GM12865 (cell line): ENCODE measurements around the gene UVRAG.

ENCODE experiments used
- DNase-seq: peaks from one replicate; pipeline ENCODE4 v3.0.0; 2010; ENCODE audit warnings: low read depth
- H3K4me3 ChIP-seq: 2 replicates; pipeline ENCODE4 v1.5.1; 2011; ENCODE audit warnings: mild to moderate bottlenecking, low read depth, low read length, control low read depth
- TF ChIP-seq, protein P1 (sequence below): IDR thresholded peaks from 2 replicates; pipeline ENCODE4 v1.5.1; 2011; ENCODE audit warnings: low read length, control low read depth, low read depth, inconsistent platforms; ENCODE audit not compliant: insufficient read depth; ENCODE audit errors: missing control alignments

The UVRAG gene

GRCh38 chr11:76162336-76163288, 347.6 kb downstream of the UVRAG start:
- DNase-seq: no peak
- H3K4me3 ChIP-seq: no peak overlapping the region

DNA sequence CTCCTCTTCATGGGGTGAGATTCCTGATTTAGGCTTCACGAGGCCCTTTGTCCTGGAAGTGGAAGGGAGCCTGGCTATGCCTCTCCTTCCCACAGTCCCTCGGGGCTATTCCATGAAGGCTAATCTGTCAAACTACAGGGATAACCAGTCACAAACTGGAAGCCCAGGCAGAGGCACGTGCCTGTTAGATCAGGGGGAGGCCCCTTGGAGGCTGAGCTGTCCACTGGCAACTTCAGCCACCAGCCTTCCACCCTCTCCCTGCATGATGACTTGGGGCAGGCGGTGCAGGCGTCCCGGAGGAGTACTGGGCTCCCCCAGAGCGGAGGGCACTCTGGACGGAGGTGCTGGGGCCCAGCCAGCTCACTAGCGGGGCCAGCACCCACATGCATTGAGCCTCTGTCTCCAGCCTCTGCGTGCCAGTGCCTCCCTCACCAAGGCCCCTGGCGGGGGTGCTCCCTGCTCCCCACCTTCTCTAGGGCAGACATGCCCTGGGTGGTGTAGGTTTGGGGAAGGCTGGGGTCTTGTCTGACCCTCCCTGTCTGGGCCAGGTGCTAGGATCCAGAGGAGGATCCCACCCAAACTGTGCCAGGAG, 348.4 kb downstream of the UVRAG start:
- TF ChIP-seq, protein P1, sequence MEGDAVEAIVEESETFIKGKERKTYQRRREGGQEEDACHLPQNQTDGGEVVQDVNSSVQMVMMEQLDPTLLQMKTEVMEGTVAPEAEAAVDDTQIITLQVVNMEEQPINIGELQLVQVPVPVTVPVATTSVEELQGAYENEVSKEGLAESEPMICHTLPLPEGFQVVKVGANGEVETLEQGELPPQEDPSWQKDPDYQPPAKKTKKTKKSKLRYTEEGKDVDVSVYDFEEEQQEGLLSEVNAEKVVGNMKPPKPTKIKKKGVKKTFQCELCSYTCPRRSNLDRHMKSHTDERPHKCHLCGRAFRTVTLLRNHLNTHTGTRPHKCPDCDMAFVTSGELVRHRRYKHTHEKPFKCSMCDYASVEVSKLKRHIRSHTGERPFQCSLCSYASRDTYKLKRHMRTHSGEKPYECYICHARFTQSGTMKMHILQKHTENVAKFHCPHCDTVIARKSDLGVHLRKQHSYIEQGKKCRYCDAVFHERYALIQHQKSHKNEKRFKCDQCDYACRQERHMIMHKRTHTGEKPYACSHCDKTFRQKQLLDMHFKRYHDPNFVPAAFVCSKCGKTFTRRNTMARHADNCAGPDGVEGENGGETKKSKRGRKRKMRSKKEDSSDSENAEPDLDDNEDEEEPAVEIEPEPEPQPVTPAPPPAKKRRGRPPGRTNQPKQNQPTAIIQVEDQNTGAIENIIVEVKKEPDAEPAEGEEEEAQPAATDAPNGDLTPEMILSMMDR: no peak
- DNase-seq: no peak
- no peak overlapping the region for H3K4me3 ChIP-seq

More at GRCh38 chr11:76162336-76163288, 347.6 kb downstream of the UVRAG start:
- TF ChIP-seq, protein P1: no peak

DNA sequence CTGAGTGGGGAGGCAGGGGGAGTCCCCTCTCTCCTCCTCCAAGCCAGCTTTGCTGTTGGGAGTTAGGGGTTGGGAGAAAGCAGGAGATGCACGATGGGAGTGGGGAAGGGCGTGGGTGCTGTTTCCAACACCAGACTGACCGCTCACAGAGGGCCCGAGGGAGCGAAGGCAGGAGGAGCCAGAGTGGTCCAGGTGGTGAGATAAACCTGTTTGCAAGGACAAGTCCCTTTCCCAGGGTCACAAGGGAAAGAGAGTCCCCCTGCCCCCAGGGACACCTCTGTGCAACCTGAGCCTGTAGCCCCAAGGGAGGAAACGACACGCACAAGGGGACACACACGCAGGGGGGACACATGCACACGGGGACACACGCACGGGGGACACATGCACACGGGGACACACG, 349.1 kb downstream of the UVRAG start:
- TF ChIP-seq, protein P1: no peak
- no peak for DNase-seq

GRCh38 chr11:76164861-76165751, 350.1 kb downstream of the UVRAG start:
- H3K4me3 ChIP-seq: no peak overlapping the region
- no peak for DNase-seq
- TF ChIP-seq, protein P1: no peak

More for the DNA sequence above, 349.1 kb downstream of the UVRAG start:
- no peak overlapping the region for H3K4me3 ChIP-seq

DNA sequence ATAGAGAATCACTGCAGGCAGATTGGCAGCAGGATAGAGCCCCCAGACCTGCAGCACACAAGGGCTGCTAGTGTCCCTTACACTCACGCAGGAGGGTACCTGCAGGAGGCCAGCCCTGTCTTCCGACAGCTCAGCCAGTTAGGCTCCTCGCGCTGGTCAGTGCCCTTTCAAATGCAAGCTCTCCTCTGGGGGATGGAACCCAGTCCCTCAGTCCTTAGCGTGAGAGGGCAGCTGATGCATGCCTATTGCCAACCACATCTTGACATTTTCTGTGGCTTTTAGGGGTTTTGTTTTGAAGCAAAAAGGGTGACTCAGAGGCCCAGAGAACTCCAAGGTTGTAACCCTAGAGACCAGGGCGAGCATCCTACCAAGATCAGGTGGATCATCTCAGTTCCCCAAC, 351.3 kb downstream of the UVRAG start:
- TF ChIP-seq, protein P1: no peak
- no peak overlapping the region for H3K4me3 ChIP-seq
- DNase-seq: peak; percentile 88

DNA sequence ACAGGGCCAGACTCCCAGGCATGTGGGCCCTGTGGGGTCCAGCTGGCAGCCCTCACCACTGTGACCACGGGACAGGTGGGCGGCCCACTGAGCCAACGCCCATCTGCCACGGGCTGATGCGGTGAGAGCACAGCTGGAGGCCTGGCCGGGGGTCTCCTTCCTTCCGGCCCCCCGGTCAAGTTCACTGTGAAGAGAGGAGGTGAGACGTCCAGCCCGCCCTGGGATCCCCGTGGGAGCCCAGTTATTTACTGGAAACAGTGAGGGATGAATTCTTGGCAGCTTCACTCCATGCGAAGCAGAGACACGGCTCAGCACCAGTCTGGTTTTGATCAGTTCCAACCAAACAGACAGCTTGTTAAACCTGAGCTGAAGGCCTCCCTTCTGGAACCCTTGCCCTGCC, 352.6 kb downstream of the UVRAG start:
- TF ChIP-seq, protein P1: no peak
- DNase-seq: no peak
- no peak overlapping the region for H3K4me3 ChIP-seq
